Large intestine (tissue), 3 donors: ENCODE measurements around the gene RFC4. TPM values are rescaled to one million over a fixed set of nuclear protein-coding genes. Genes with fewer than 3 reads are reported as not detected.
"Not testable (repeated sequence)": the region's sequence is repeated elsewhere in the genome, so short reads cannot be mapped to it uniquely, and the experiment has no call there.

ENCODE experiments used
- DNase-seq, 2 donors: peaks; one replicate each; pipeline versions ENCODE4 v3.0.0 to v3.0.0-alpha.2; 2013
- H3K27ac ChIP-seq: one replicate; pipeline ENCODE4 v1.5.1; 2013; ENCODE audit warnings: low read length
- H3K27me3 ChIP-seq: 2 replicates; pipeline ENCODE4 v1.6.1; 2013; ENCODE audit warnings: low read length; ENCODE audit not compliant: control insufficient read depth, insufficient read depth
- H3K36me3 ChIP-seq: 2 replicates; pipeline ENCODE4 v1.6.1; 2013; ENCODE audit warnings: low read length; ENCODE audit not compliant: control insufficient read depth, insufficient read depth
- H3K4me1 ChIP-seq: one replicate; pipeline ENCODE4 v1.6.1; 2013; ENCODE audit warnings: low read length; ENCODE audit not compliant: control insufficient read depth, insufficient read depth
- H3K4me3 ChIP-seq: one replicate; pipeline ENCODE4 v1.5.1; 2013; ENCODE audit warnings: low read length
- H3K9me3 ChIP-seq: one replicate; pipeline ENCODE4 v1.6.1; 2013; ENCODE audit warnings: mild to moderate bottlenecking, low read depth, low read length, moderate library complexity; ENCODE audit not compliant: control insufficient read depth
- WGBS: methylation state at CpG from one replicate; pipeline ENCODE4 v1.1.5; 2013; ENCODE audit warnings: low lambda C conversion rate; ENCODE audit not compliant: insufficient coverage; 5-methylcytosine and 5-hydroxymethylcytosine counted together
- polyA plus RNA-seq: library from polyadenylated mRNA; unstranded; fragments of 120-200 nt; gene quantifications from one replicate; pipeline ENCODE4 v1.2.1, GENCODE V29; 2013

The RFC4 gene
- polyA plus RNA-seq, 1 donor: 27.8 TPM

DNA sequence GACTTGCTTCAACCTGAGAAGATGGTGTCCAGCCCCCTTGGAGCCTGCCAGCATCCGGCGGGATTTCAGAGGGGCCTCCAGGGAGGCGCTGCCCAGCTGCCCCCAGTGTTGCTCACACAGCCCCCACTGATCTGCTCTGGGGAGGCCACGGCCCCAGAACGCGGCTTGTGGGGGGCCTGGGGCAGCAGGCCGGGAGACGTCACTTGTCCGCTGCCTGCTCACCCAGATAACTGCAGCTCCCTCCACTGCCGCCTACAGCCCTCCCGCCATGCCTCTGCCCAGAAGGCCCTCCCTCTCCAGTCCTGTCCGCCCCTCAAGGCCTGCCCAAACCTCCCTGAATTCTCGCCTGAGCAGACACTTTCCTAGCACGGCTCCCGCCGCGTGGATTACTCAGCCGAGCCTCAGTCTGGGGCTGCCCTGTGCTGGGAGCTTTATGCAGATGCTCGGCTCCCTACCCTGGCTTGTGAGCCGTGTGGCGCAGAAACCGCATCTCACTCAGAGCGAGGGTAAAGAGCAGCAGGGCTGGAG lies 19.1 kb upstream of the RFC4 start:
- Histone ChIP-seq H3K4me1 (peaks cover 11% of the 10 kb centered on the region), H3K9me3 (no peaks in the 10 kb centered on the region), H3K36me3 (no peaks in the 10 kb centered on the region), H3K4me3 (no peak overlapping the region), H3K27me3 (peaks cover 71% of the 10 kb centered on the region), H3K27ac (no peak overlapping the region)
- peak in 1 of 2 donors; percentile 22 for DNase-seq
- no CpG with 5 or more reads among the region's 23 CpGs for WGBS

DNA sequence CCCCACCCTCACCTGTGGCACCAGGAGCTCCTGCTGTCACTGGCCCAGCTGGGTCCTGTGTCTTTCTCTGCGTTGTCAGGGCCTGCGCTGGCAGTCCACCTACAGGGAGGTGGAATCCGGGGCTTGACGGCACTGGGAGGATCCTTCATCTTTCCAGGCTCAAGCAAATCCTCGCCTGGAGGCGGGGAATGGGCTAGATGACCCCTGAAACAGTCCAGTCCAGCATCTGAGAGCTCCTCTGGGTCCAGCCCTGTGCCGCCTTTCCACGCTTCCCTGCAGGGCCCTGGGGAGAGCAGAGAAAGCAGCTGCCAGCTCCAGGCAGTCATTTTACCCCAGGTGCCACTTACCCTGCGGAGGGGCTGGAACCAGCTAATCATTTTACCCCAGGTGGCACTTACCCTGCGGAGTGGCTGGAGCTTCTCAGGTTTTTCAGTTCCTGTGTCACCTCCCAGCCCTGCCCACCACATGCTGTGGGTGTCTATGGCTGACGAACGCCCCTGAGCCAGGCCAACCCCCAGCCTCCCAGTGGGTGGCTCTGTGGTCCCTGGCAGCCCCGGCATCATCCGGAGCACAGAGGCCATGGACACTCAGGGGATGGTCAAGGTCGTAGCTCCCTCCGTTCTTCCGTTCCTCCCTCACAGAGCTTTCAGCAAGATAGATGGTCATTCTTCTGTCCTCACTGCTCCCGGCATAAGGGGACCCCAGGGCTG lies 18.3 kb upstream of the RFC4 start:
- Histone ChIP-seq H3K4me3 (no peak overlapping the region), H3K4me1 (peaks cover 11% of the 10 kb centered on the region), H3K27ac (no peak overlapping the region), H3K9me3 (no peaks in the 10 kb centered on the region), H3K27me3 (peaks cover 63% of the 10 kb centered on the region), H3K36me3 (no peaks in the 10 kb centered on the region)
- no peak for DNase-seq
- no CpG with 5 or more reads among the region's 18 CpGs for WGBS

DNA sequence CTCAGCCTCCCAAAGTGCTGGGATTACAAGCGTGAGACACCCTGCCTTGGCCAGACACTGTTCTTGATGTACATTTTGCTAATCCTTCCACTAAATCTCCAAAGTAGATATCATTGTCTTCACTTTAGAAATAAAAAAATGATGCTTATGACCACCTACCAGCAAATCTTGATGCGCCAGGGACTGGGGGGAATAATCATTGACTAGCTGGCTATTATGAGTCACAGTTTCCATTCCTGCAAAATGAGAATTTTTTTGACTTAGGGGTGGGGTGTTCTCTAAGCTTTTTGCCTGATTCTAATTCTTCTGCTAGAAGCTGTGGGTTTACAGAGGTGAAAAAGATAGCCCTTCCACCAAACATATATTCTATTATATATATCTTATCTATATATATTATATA lies 17.1 kb upstream of the RFC4 start:
- no peak overlapping the region for H3K4me3 ChIP-seq

DNA sequence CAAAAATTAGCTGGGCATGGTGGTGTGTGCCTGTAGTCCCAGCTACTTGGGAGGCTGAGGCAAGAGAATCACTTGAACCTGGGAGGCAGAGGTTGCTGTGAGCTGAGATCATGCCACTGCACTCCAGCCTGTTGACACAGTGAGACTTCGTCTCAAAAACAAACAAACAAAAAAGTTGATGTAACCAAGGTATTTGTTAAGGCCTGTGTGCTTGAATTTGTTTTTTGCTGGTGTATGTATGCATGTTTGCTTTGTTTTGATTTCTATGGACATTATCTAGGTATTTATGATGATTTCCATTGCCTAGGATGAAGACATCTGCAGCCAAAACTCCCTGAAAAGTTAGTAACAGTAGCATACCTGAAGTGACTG lies 16.1 kb upstream of the RFC4 start:
- DNase-seq, H3K4me1 ChIP-seq, H3K9me3 ChIP-seq, H3K36me3 ChIP-seq, H3K27ac ChIP-seq, H3K4me3 ChIP-seq: not testable (repeated sequence)
- WGBS: no CpG with 5 or more reads among the region's 1 CpG
- peaks cover 44% of the 10 kb centered on the region for H3K27me3 ChIP-seq

More for the DNA sequence above, 17.1 kb upstream of the RFC4 start:
- Histone ChIP-seq H3K27me3 (peaks cover 52% of the 10 kb centered on the region), H3K36me3 (no peaks in the 10 kb centered on the region), H3K4me1 (peaks cover 11% of the 10 kb centered on the region), H3K27ac (no peak overlapping the region), H3K9me3 (no peaks in the 10 kb centered on the region)
- WGBS: no CpG with 5 or more reads among the region's 2 CpGs
- no peak for DNase-seq

DNA sequence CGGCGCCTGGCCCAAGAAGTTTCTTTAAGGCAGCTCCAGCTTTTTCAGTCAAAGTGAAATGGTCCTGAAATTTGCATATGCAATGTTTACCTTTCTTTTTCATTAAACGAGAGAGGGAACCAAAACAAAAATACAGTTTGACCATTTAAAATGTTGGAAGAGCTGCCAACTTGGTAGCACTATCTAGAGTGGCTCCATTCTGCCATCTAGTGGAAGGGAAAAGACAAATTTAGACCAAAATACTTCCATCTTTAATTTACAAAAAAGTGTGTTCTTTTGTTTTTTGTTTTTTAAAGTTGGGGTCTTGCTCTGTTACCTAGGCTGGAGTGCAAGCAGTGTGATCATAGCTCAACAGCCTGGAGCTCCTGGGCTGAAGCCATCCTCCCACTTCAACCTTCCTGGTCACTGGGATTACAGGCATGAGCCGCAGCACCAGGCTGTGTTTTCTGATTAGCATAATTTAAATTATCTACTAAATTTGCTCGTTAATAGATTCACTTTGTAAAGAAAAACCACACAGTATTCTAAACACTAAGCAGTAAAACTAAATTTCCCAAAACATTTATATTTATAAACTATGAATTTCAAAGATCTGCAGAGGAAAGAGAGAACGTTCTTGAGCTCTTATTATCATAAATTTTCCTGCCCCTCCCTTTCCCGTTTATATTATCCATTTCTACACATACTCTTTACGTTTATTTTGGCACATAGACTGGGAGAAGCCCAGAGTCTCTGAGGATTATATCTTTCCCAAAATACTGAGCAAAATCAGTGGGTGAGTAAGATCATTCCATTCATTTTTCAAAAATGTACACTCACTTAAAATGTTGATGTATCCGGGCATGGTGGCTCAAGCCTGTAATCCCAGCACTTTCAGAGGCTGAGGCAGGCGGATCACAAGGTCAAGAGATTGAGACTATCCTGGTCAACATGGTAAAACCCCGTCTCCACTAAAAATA lies 15.4 kb upstream of the RFC4 start:
- peaks cover 40% of the 10 kb centered on the region for H3K27me3 ChIP-seq
- 31% methylated on average over 6 of the region's 11 CpGs for WGBS
- no peaks in the 10 kb centered on the region for H3K36me3 ChIP-seq
- peaks cover 6% of the 10 kb centered on the region for H3K4me1 ChIP-seq
- peak in 1 of 2 donors; percentile 30 for DNase-seq
- H3K4me3 ChIP-seq: no peak overlapping the region
- H3K9me3 ChIP-seq: no peaks in the 10 kb centered on the region
- H3K27ac ChIP-seq: no peak overlapping the region

DNA sequence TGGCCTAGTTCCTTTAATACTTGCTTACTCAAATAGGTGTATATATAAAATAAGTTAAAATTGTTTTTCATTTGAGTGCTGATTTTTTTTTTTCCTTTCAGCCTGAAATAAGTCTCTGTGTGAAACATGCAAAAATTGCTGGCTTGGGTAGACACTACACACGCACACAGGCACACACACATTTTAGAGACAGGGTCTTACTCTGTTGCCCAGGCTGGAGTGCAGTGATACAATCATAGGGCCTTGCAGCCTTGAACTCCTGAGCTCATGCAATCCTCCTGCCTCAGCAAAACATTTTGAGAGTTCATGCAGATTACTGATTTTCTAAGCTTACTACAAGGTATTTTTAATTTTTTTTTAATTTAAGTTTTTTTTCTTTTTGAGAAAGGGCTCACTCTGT lies 12.7 kb upstream of the RFC4 start:
- H3K36me3 ChIP-seq: no peaks in the 10 kb centered on the region
- no peaks in the 10 kb centered on the region for H3K9me3 ChIP-seq
- no peak overlapping the region for H3K27ac ChIP-seq
- no CpG with 5 or more reads among the region's 1 CpG for WGBS
- H3K4me3 ChIP-seq: no peak overlapping the region
- DNase-seq: no peak
- no peaks in the 10 kb centered on the region for H3K4me1 ChIP-seq
- H3K27me3 ChIP-seq: peaks cover 15% of the 10 kb centered on the region

DNA sequence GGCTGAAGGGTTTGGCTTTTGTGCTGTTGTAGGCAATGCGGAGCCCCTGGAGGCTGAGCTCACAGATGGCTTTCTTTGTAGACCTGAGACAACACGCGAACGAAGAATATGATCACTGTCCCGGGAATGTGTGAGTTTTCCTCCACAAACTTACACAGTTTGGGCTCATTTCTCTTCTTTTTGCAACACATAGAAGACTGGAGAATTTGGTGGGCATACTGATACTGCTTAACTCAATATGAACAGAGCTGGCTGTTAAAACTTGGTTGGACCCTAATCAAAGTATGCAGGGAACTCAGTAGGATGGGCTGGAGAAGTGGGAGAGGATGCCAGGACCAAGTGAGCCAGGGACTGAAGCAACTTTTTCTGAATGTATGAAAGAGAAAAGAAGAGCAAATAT lies 12.2 kb upstream of the RFC4 start:
- Histone ChIP-seq H3K4me1 (no peaks in the 10 kb centered on the region), H3K27me3 (peaks cover 12% of the 10 kb centered on the region), H3K9me3 (no peaks in the 10 kb centered on the region), H3K36me3 (no peaks in the 10 kb centered on the region), H3K4me3 (no peak overlapping the region), H3K27ac (no peak overlapping the region)
- no CpG with 5 or more reads among the region's 5 CpGs for WGBS
- no peak for DNase-seq

DNA sequence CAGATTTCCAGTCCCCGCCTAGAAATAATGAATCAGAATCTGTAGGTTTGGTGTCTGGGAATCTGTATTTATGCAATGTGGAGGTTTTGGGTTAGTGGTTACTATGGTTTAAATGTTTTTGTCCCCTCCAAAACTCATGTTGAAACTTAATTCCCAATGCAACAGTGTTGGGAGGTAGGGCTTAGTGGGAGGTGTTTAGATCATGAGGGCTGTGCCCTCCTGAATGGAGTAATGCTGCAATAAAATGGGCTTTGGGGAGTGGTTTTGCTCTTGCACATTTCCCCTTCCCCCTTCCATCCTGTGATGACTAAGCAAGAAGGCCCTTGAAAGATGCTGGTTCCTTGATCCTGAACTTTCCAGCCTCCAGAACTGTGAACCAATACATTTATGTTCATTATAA lies 9.2 kb upstream of the RFC4 start:
- H3K4me3 ChIP-seq: no peak overlapping the region
- no peaks in the 10 kb centered on the region for H3K4me1 ChIP-seq
- H3K9me3 ChIP-seq: no peaks in the 10 kb centered on the region
- WGBS: no CpG with 5 or more reads among the region's 1 CpG
- no peak overlapping the region for H3K27ac ChIP-seq
- peaks cover 3% of the 10 kb centered on the region for H3K27me3 ChIP-seq
- H3K36me3 ChIP-seq: no peaks in the 10 kb centered on the region
- no peak for DNase-seq

DNA sequence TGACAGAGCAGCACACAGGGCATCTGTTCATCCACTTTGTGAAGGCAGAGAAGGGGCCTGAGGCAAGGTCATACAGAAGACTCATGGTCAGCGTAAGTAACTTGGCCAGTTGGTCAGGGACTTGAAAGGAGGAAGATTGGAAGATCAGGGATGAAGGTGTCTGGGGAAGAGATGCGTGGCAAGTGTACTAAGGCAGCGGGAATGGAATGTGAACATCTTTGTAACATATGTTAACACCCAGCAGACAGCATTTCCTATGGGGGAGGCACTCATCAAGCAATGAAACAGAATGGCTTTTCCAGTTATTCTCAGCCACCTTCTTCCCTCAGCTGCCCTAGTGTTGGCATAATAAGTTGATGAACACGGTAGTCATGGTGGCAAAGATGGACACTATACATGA lies 7.8 kb upstream of the RFC4 start:
- Histone ChIP-seq H3K27me3 (peaks cover 3% of the 10 kb centered on the region), H3K27ac (no peak overlapping the region), H3K9me3 (no peaks in the 10 kb centered on the region), H3K4me3 (no peak overlapping the region), H3K4me1 (no peaks in the 10 kb centered on the region), H3K36me3 (no peaks in the 10 kb centered on the region)
- WGBS: 80% methylated on average over 1 of the region's 4 CpGs
- DNase-seq: no peak

DNA sequence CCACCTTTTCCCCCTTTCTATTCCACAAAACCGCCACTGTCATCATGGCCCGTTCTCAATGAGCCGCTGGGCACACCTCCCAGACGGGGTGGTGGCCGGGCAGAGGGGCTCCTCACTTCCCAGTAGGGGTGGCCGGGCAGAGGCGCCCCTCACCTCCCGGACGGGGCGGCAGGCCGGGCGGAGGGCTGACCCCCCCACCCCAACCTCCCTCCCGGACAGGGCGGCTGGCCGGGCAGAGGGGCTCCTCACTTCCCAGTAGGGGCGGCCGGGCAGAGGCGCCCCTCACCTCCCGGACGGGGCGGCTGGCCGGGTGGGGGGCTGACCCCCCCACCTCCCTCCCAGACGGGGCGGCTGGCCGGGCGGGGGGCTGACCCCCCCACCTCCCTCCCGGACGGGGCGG lies 5.0 kb upstream of the RFC4 start:
- H3K27me3 ChIP-seq, DNase-seq, H3K27ac ChIP-seq, H3K4me1 ChIP-seq, H3K9me3 ChIP-seq, H3K36me3 ChIP-seq, H3K4me3 ChIP-seq: not testable (repeated sequence)
- WGBS: no CpG with 5 or more reads among the region's 29 CpGs
